Measurements from ENCODE around the gene MFRP.
A peak's percentile ranks its signal among the peaks of the same experiment; 100 is the strongest.

Gene MFRP

GRCh38 chr11:119381181-119381988 lies 34.9 kb upstream of the MFRP start, which contains the start of gene USP2:
Gene USP2, minus strand, starts transcription at chr11:119381690. Its CDS starts 8,210 bp downstream, at chr11:119373480.
- ChIA-PET POLR2A (interaction anchor here (0.8 to 1.5 kb wide), 5 partner anchors 21 to 260 kb away, joined by 3 to 7 read pairs (median 4); partner anchors contain the start of gene HINFP), CTCF (interaction anchor here (0.6 to 13.7 kb wide), 22 partner anchors 8 to 325 kb away, joined by 3 to 160 read pairs (median 4); partner anchors contain the start of genes C1QTNF5 and RNF26)
- no peaks in the 10 kb centered on the region for H3K36me3 ChIP-seq (ENCODE audit: control insufficient read depth in 2 of 2, insufficient read depth in 1 of 2, low read length in 2 of 2)
- no peaks in the 10 kb centered on the region for H3K9me3 ChIP-seq (ENCODE audit: control insufficient read depth, insufficient read depth, low read depth, low read length)
- no peak within 1 kb of the TSS for H3K27ac ChIP-seq (ENCODE audit: extremely low read depth, low read depth, low read length)
- H3K4me1 ChIP-seq (ENCODE audit: control insufficient read depth, insufficient read depth, low read length), result no peaks in the 10 kb centered on the region; the same call in 1 of the 2 replicates
- peak within 1 kb of the TSS; percentile 45 for H3K4me3 ChIP-seq (ENCODE audit: low read depth, low read length)
- TF ChIP-seq ZNF777 (tag by site-specific recombination; IDR thresholded peaks at IDR 0.05; ENCODE audit: borderline replicate concordance) (no peak), FEZF1 (tag by site-specific recombination; IDR thresholded peaks at IDR 0.05) (no peak), ZNF654 (tag by site-specific recombination; IDR thresholded peaks at IDR 0.05; ENCODE audit: low read depth) (0 out of 2 replicates have a peak, but pooled peaks have one; percentile 15), ZNF10 (tag by site-specific recombination; IDR thresholded peaks at IDR 0.05) (no peak), HOXD13 (CRISPR knock-in tag; IDR thresholded peaks at IDR 0.05; ENCODE audit: borderline replicate concordance) (no peak), ZNF37A (tag by site-specific recombination; IDR thresholded peaks at IDR 0.05) (no peak), ZBTB26 (tag by site-specific recombination; optimal IDR thresholded peaks at IDR 0.05) (peak; percentile 26), ZBTB7A (tag by site-specific recombination; IDR thresholded peaks at IDR 0.05; ENCODE audit: low read depth) (0 out of 2 replicates have a peak, but pooled peaks have one; percentile 34), ZNF514 (tag by site-specific recombination; IDR thresholded peaks at IDR 0.05) (no peak), WT1 (tag by site-specific recombination; IDR thresholded peaks at IDR 0.05) (no peak), PATZ1 (tag by site-specific recombination; IDR thresholded peaks at IDR 0.05) (peak; percentile 96), SP7 (tag by site-specific recombination; IDR thresholded peaks at IDR 0.05) (peak; percentile 36; the same call in 1 of the 2 replicates), ZBTB21 (tag by site-specific recombination; IDR thresholded peaks at IDR 0.05) (peak; percentile 98), ZNF785 (tag by site-specific recombination; IDR thresholded peaks at IDR 0.05) (no peak), TRIM28 (IDR thresholded peaks at IDR 0.05; ENCODE audit: borderline replicate concordance, low read length) (no peak; the same call in 1 of the 2 replicates), ZNF670 (tag by site-specific recombination; IDR thresholded peaks at IDR 0.05; ENCODE audit: low read depth) (no peak), YY2 (tag by site-specific recombination; IDR thresholded peaks at IDR 0.05) (no peak), ZNF610 (tag by site-specific recombination; IDR thresholded peaks at IDR 0.05; ENCODE audit: borderline replicate concordance) (no peak), ZNF214 (tag by site-specific recombination; IDR thresholded peaks at IDR 0.05; ENCODE audit: borderline replicate concordance) (no peak), MEIS1 (CRISPR knock-in tag; IDR thresholded peaks at IDR 0.05; ENCODE audit: borderline replicate concordance) (no peak), ZNF211 (tag by site-specific recombination; IDR thresholded peaks at IDR 0.05; ENCODE audit: low read depth) (no peak), ZFP41 (tag by site-specific recombination; IDR thresholded peaks at IDR 0.05; ENCODE audit: borderline replicate concordance) (no peak), ZSCAN23 (tag by site-specific recombination; IDR thresholded peaks at IDR 0.05) (no peak), ZNF561 (tag by site-specific recombination; IDR thresholded peaks at IDR 0.05; ENCODE audit: borderline replicate concordance) (peak; percentile 70; the same call in 1 of the 2 replicates), ZNF2 (tag by site-specific recombination; IDR thresholded peaks at IDR 0.05) (peak; percentile 20; the same call in 1 of the 2 replicates), ZBTB17 (tag by site-specific recombination; IDR thresholded peaks at IDR 0.05) (peak; percentile 60), BCL11B (tag by site-specific recombination; IDR thresholded peaks at IDR 0.05; ENCODE audit: low read depth) (no peak), ZNF26 (tag by site-specific recombination; IDR thresholded peaks at IDR 0.05) (no peak), ZNF530 (tag by site-specific recombination; IDR thresholded peaks at IDR 0.05; ENCODE audit: low read depth) (no peak), KLF8 (tag by site-specific recombination; IDR thresholded peaks at IDR 0.05) (peak; percentile 71), ZNF184 (tag by site-specific recombination; IDR thresholded peaks at IDR 0.05) (no peak), ZNF677 (tag by site-specific recombination; IDR thresholded peaks at IDR 0.05) (no peak)

Data from HEK293 (cell line).